ENCODE results near the gene NCR1. TPM values are rescaled to one million over a fixed set of nuclear protein-coding genes. Genes with fewer than 3 reads are reported as not detected.
A peak's percentile ranks its signal among the peaks of the same experiment; 100 is the strongest.
"Not testable (repeated sequence)": the region's sequence is repeated elsewhere in the genome, so short reads cannot be mapped to it uniquely, and the experiment has no call there.

NCR1 gene
- total and polyA plus RNA-seq, 2 of the 8 experiments (the other 6 are each of a cell fraction or from before 2014, with no cell fraction given), result 1.5 to 5.1 TPM

DNA sequence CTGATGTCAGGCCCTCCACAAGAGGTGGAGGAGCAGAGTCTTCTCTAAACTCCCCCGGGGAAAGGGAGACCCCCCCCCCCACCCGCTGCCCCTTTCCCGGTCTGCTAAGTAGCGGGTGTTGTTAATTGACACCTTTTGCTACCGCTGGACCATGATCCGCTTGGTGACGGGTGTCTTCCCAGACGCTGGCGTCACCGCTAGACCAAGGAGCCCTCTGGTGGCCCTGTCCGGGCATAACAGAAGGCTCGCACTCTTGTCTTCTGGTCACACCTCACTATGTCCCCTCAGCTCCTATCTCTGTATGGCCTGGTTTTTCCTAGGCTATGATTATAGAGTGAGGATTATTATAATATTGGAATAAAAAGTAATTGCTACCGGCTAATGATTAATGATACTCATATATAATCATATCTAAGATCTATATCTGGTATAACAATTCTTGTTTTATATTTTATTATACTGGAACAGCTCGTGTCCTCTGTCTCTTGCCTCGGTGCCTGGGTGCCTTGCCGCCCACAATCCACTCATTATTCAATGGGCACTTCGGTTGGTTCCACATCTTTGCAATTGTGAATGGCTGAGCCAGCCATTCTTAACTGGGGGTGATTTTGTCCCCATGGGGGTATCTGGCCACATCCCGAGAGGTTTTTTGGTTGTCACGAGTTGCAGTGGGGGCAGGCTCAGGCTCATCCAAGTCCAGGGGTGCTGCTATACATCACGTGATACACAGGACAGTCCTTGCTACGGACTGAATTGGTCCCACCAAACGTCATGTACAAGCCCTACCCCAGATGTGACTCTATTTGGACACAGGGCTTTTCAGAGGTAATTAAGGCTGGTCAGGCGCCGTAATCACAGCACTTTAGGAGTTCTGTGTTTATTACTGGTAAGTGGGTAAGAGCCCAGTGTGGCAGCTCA is 14.0 kb downstream of the NCR1 start:
- CTCF ChIA-PET (ENCODE audit: partially characterized antibody), result interaction anchor here (0.6 to 2.4 kb wide), 10 partner anchors 8 to 472 kb away, joined by 3 to 12 read pairs (median 4); no protein-coding TSS in a partner anchor
- H2BK5ac ChIP-seq (ENCODE audit: low read depth, low read length); H3K36me3 ChIP-seq (ENCODE audit: control insufficient read depth in 2 of 4, insufficient read depth in 4 of 4, low read length in 3 of 4); FAIRE-seq; H2BK12ac ChIP-seq (ENCODE audit: low read depth, low read length); H3K4ac ChIP-seq (replicated peaks; ENCODE audit: insufficient read length, low read depth, low read length); H3K27ac ChIP-seq (ENCODE audit: low read depth, low read length); H4K5ac ChIP-seq (ENCODE audit: insufficient read length, low read depth, low read length); H2BK120ac ChIP-seq (replicated peaks; ENCODE audit: low read depth, low read length); H4K8ac ChIP-seq (ENCODE audit: extremely low read depth, insufficient read depth, low read length); H3K56ac ChIP-seq (replicated peaks; ENCODE audit: insufficient read length, low read depth, low read length); H3K18ac ChIP-seq (ENCODE audit: extremely low read depth, low read length); H2BK20ac ChIP-seq (ENCODE audit: low read length); H3K4me2 ChIP-seq (ENCODE audit: insufficient read depth in 1 of 2, low read depth in 2 of 2, low read length in 2 of 2); H2AK5ac ChIP-seq (ENCODE audit: low read depth, low read length); H3K79me1 ChIP-seq (ENCODE audit: low read depth, low read length); H3K14ac ChIP-seq (ENCODE audit: insufficient read length); POLR2A ChIA-PET (ENCODE audit: partially characterized antibody); H3K9me3 ChIP-seq (ENCODE audit: insufficient read depth in 2 of 2, low read depth in 1 of 2, low read length in 1 of 2); H3K4me1 ChIP-seq (replicated peaks in 1 of 4; ENCODE audit: control insufficient read depth in 3 of 4, insufficient read depth in 4 of 4, low read length in 3 of 4); H2AFZ ChIP-seq (ENCODE audit: low read length); H3K23ac ChIP-seq (ENCODE audit: insufficient read length); H3K27me3 ChIP-seq (replicated peaks in 1 of 4; ENCODE audit: control insufficient read depth in 3 of 4, extremely low read depth in 1 of 4, insufficient read depth in 3 of 4, low read length in 3 of 4); H3K4me3 ChIP-seq (ENCODE audit: extremely low read depth in 1 of 4, insufficient read depth in 2 of 4, low read depth in 3 of 4, low read length in 4 of 4); H2BK15ac ChIP-seq (ENCODE audit: low read length); H3K79me2 ChIP-seq (ENCODE audit: control insufficient read depth in 1 of 2, insufficient read depth in 2 of 2, low read length in 2 of 2); H4K91ac ChIP-seq (replicated peaks; ENCODE audit: insufficient read length, low read length); H3K9ac ChIP-seq (replicated peaks in 1 of 4; ENCODE audit: extremely low read depth in 1 of 4, low read depth in 3 of 4, low read length in 3 of 4); H4K20me1 ChIP-seq (replicated peaks in 1 of 2; ENCODE audit: control insufficient read depth in 1 of 2, insufficient read depth in 2 of 2, low read length in 2 of 2); H3K23me2 ChIP-seq (ENCODE audit: low read depth, low read length): not testable (repeated sequence)
- DNase-seq (ENCODE audit: low read depth in 1 of 2, low spot score in 2 of 2), result peak in 1 of 2 experiments; percentile 62
- WGBS, 2 experiments (ENCODE audit: extremely low coverage in 1 of 2, insufficient coverage in 1 of 2, insufficient read length in 1 of 2, insufficient replicate concordance in 2 of 2, low coverage in 1 of 2, low lambda C conversion rate in 2 of 2, missing lambda C conversion rate in 1 of 2), result 42% methylated on average over 23 of the region's 24 CpGs; no CpG with 5 or more reads in 1 of the 2 experiments
- peak in 1 of 2 experiments; percentile 27; a peak in 2 of 4 replicates for TF ChIP-seq RAD21 (IDR thresholded peaks at IDR 0.05 in 1 of 2, conservative IDR thresholded peaks at IDR 0.05 in 1 of 2; ENCODE audit: low read depth in 2 of 2, low read length in 2 of 2)
- TF ChIP-seq, protein P1, sequence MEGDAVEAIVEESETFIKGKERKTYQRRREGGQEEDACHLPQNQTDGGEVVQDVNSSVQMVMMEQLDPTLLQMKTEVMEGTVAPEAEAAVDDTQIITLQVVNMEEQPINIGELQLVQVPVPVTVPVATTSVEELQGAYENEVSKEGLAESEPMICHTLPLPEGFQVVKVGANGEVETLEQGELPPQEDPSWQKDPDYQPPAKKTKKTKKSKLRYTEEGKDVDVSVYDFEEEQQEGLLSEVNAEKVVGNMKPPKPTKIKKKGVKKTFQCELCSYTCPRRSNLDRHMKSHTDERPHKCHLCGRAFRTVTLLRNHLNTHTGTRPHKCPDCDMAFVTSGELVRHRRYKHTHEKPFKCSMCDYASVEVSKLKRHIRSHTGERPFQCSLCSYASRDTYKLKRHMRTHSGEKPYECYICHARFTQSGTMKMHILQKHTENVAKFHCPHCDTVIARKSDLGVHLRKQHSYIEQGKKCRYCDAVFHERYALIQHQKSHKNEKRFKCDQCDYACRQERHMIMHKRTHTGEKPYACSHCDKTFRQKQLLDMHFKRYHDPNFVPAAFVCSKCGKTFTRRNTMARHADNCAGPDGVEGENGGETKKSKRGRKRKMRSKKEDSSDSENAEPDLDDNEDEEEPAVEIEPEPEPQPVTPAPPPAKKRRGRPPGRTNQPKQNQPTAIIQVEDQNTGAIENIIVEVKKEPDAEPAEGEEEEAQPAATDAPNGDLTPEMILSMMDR (IDR thresholded peaks at IDR 0.05; ENCODE audit: control extremely low read depth in 1 of 3, insufficient read depth in 1 of 3, low read depth in 1 of 3, low read length in 3 of 3), result peak in 1 of 3 experiments; percentile 24; a peak in 2 of 4 replicates

All from H1 (cell line).